ENCODE measurements around the gene SUPT4H1. TPM values are rescaled to one million over a fixed set of nuclear protein-coding genes. Genes with fewer than 3 reads are reported as not detected.

SUPT4H1 gene
- total and polyA plus RNA-seq, 2 of the 4 experiments (the other 2 are of a cell fraction), result 51.6 to 129 TPM

- TF ChIP-seq RAD21 (IDR thresholded peaks at IDR 0.05; ENCODE audit: low read length) (no peak), BHLHE40 (IDR thresholded peaks at IDR 0.05; ENCODE audit: low read depth, low read length) (no peak), FOS (IDR thresholded peaks at IDR 0.05; ENCODE audit: low read depth, low read length) (no peak), POLR2A (IDR thresholded peaks at IDR 0.05; ENCODE audit: low read depth, low read length) (no peak), SMC3 (IDR thresholded peaks at IDR 0.05; ENCODE audit: low read depth, low read length) (no peak), ELK1 (IDR thresholded peaks at IDR 0.05; ENCODE audit: borderline replicate concordance, low read depth, low read length) (no peak), MXI1 (IDR thresholded peaks at IDR 0.05; ENCODE audit: borderline replicate concordance, low read depth, low read length) (no peak), NFE2L2 (IDR thresholded peaks at IDR 0.05; ENCODE audit: low read depth, low read length) (no peak), CHD1 (IDR thresholded peaks at IDR 0.05; ENCODE audit: low read depth, low read length) (no peak), RFX5 (IDR thresholded peaks at IDR 0.05; ENCODE audit: low read depth, low read length) (no peak), RCOR1 (IDR thresholded peaks at IDR 0.05; ENCODE audit: insufficient replicate concordance, low read length) (no peak), CEBPB (IDR thresholded peaks at IDR 0.05; ENCODE audit: low read depth, low read length) (no peak), USF2 (IDR thresholded peaks at IDR 0.05; ENCODE audit: low read depth, low read length) (no peak), MAZ (IDR thresholded peaks at IDR 0.05; ENCODE audit: borderline replicate concordance, low read depth, low read length) (no peak)
- TF ChIP-seq, protein P1, sequence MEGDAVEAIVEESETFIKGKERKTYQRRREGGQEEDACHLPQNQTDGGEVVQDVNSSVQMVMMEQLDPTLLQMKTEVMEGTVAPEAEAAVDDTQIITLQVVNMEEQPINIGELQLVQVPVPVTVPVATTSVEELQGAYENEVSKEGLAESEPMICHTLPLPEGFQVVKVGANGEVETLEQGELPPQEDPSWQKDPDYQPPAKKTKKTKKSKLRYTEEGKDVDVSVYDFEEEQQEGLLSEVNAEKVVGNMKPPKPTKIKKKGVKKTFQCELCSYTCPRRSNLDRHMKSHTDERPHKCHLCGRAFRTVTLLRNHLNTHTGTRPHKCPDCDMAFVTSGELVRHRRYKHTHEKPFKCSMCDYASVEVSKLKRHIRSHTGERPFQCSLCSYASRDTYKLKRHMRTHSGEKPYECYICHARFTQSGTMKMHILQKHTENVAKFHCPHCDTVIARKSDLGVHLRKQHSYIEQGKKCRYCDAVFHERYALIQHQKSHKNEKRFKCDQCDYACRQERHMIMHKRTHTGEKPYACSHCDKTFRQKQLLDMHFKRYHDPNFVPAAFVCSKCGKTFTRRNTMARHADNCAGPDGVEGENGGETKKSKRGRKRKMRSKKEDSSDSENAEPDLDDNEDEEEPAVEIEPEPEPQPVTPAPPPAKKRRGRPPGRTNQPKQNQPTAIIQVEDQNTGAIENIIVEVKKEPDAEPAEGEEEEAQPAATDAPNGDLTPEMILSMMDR (conservative IDR thresholded peaks at IDR 0.05; ENCODE audit: low read depth, low read length), result no peak
- Histone ChIP-seq H3K9ac (ENCODE audit: low read depth, low read length) (no peak overlapping the region), H3K27me3 (ENCODE audit: control insufficient read depth, insufficient read depth, low read length) (peaks cover 14% of the 10 kb centered on the region), H2AK5ac (ENCODE audit: low read depth, low read length) (no peak overlapping the region), H3K56ac (ENCODE audit: extremely low read depth, insufficient read depth, low read length) (no peak overlapping the region), H4K91ac (ENCODE audit: insufficient read depth, low read depth, low read length) (no peak overlapping the region), H4K20me1 (ENCODE audit: insufficient read depth, low read length) (no peaks in the 10 kb centered on the region), H3K9me1 (ENCODE audit: insufficient read depth, low read length) (no peaks in the 10 kb centered on the region), H3K18ac (ENCODE audit: low read depth, low read length) (no peak overlapping the region), H4K8ac (ENCODE audit: low read depth in 2 of 2, low read length in 2 of 2) (no peak overlapping the region), H3K9me3 (ENCODE audit: control insufficient read depth, insufficient read depth, low read length) (no peaks in the 10 kb centered on the region), H2AFZ (replicated peaks; ENCODE audit: low read length, poor library complexity) (no peak overlapping the region), H3K23ac (ENCODE audit: low read depth, low read length) (no peak overlapping the region), H3K14ac (replicated peaks; ENCODE audit: low read depth, low read length) (no peak overlapping the region), H3K79me1 (ENCODE audit: low read depth in 1 of 2, low read length in 2 of 2) (no peaks in the 10 kb centered on the region), H3K27ac (ENCODE audit: insufficient read depth, low read length) (no peak overlapping the region), H3K4me1 (ENCODE audit: control insufficient read depth, insufficient read depth, low read length) (no peaks in the 10 kb centered on the region), H2AK9ac (replicated peaks; ENCODE audit: low read depth, low read length, poor library complexity) (no peak overlapping the region), H3K4me3 (ENCODE audit: insufficient read depth, low read depth, low read length) (no peak overlapping the region), H2BK5ac (ENCODE audit: low read depth, low read length, poor library complexity, severe bottlenecking) (no peak overlapping the region), H4K5ac (ENCODE audit: low read depth, low read length) (no peak overlapping the region), H3K4ac (ENCODE audit: low read depth, low read length) (no peak overlapping the region), H2BK120ac (ENCODE audit: low read depth, low read length) (no peak overlapping the region), H2BK15ac (ENCODE audit: low read depth, low read length) (no peak overlapping the region), H2BK20ac (ENCODE audit: low read depth, low read length) (no peak overlapping the region), H3K36me3 (ENCODE audit: control insufficient read depth, insufficient read depth, low read length) (no peaks in the 10 kb centered on the region), H3K4me2 (ENCODE audit: low read depth, low read length) (no peak overlapping the region)
- ATAC-seq (ENCODE audit: low read depth) (no peak), DNase-seq (no peak)
- POLR2A ChIA-PET (ENCODE audit: unreplicated experiment), result no interaction called here
- WGBS, 2 experiments (ENCODE audit: extremely low coverage in 2 of 2, insufficient read length in 1 of 2), result no CpG with 5 or more reads among the region's 3 CpGs
- intact Hi-C loops (cut with micrococcal nuclease) (no loop called here), dilution Hi-C loops (cut with HindIII; ENCODE audit: low sequenced_read_pairs, unreplicated experiment) (no loop called here), in situ Hi-C loops (cut with MboI; ENCODE audit: low sequenced_read_pairs) (no loop called here)
- CTCF ChIA-PET, result no interaction called here
- no TSS peak for BruUV-seq (replicated peaks)
These were observed 42.7 kb upstream of the SUPT4H1 start for GRCh38 chr17:58394534-58395223.

All from IMR-90 (cell line).